CD1c-positive myeloid dendritic cell (primary cell): ENCODE measurements around the gene URB1.
"Not testable (repeated sequence)": the region's sequence is repeated elsewhere in the genome, so short reads cannot be mapped to it uniquely, and the experiment has no call there.

ENCODE experiments used
- DNase-seq: peaks from one replicate; pipeline ENCODE4 v3.0.0-alpha.2; 2016; ENCODE audit errors: extremely low spot score

The URB1 gene

GRCh38 chr21:32319012-32319411, 73.8 kb downstream of the URB1 start:
- no peak for DNase-seq

GRCh38 chr21:32317726-32318125, 75.1 kb downstream of the URB1 start:
- no peak for DNase-seq

- DNase-seq, result no peak
Measured at GRCh38 chr21:32316361-32317215, 76.2 kb downstream of the URB1 start.

GRCh38 chr21:32315511-32316281, 77.1 kb downstream of the URB1 start:
- no peak for DNase-seq

- DNase-seq, result no peak
Measured at GRCh38 chr21:32314806-32315205, 78.0 kb downstream of the URB1 start.

GRCh38 chr21:32312976-32313375, 79.8 kb downstream of the URB1 start:
- DNase-seq, result no peak

GRCh38 chr21:32312326-32312725, 80.5 kb downstream of the URB1 start:
- DNase-seq, result no peak

- DNase-seq, result no peak
Measured at GRCh38 chr21:32311621-32312020, 81.2 kb downstream of the URB1 start.

GRCh38 chr21:32310976-32311375, 81.8 kb downstream of the URB1 start:
- not testable (repeated sequence) for DNase-seq

GRCh38 chr21:32309906-32310460, 82.8 kb downstream of the URB1 start:
- DNase-seq, result no peak

- DNase-seq, result no peak
Measured at GRCh38 chr21:32308696-32309095, 84.1 kb downstream of the URB1 start.

- DNase-seq, result no peak
Measured at GRCh38 chr21:32307706-32308105, 85.1 kb downstream of the URB1 start.

- DNase-seq, result no peak
Measured at GRCh38 chr21:32306021-32306780, 86.6 kb downstream of the URB1 start.

- no peak for DNase-seq
Measured at GRCh38 chr21:32304998-32305397, 87.8 kb downstream of the URB1 start.

GRCh38 chr21:32303385-32303784, 89.4 kb downstream of the URB1 start:
- DNase-seq, result no peak

GRCh38 chr21:32302560-32302959, 90.3 kb downstream of the URB1 start:
- DNase-seq, result no peak

- DNase-seq, result no peak
Measured at GRCh38 chr21:32301596-32301995, 91.2 kb downstream of the URB1 start.

GRCh38 chr21:32300117-32300681, 92.6 kb downstream of the URB1 start:
- no peak for DNase-seq

GRCh38 chr21:32299695-32300094, 93.1 kb downstream of the URB1 start:
- no peak for DNase-seq

- DNase-seq, result no peak
Measured at GRCh38 chr21:32298658-32299081, 94.1 kb downstream of the URB1 start, which contains the start of gene MRAP. Gene MRAP, plus strand, starts transcription at chr21:32298855. Its CDS starts 117 bp downstream, at chr21:32298972.

- no peak for DNase-seq
Measured at GRCh38 chr21:32298148-32298559, 94.7 kb downstream of the URB1 start.
